Measurements from ENCODE around the gene ZNF578.
"Not testable (repeated sequence)": the region's sequence is repeated elsewhere in the genome, so short reads cannot be mapped to it uniquely, and the experiment has no call there.

The ZNF578 gene

DNA sequence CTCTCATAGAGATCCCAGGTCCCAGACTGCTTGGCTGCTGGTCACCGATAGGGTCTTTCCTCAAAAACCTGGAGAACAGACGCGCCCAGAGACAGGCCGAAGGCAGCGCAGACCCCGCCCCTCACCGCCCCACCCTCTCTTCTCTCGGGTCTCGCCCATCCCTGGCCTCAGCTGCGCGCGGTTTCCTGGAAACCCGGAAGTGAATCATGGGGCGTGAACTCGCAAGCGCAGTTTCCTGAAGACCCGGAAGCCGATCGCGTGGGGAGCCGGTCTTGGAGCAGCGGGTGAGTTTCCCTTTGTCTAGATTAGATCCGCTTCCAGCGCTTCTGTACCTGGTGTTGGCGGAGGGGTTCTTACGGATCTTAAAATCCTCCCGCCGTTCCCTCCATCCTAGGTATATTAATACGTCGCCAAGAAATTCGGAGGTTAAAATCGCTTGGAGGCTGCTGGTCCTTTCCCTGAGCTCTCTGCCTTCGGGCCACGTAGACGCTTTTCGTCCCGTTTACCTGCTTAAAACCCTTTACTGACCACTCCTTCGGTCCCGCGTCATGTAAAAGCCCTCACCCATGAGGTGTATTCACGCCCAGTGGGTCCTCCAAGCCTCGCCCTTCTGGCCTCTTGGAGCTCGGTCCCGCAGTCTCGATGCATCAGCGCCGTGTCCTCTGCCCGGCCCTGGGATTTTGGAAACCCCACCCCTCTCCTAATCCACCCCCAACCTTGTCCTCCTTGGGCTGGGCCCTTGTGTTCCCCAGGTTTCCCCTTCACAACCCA, at the start of gene ZNF578:
TSS of gene ZNF578 (plus strand) at position 230 of the 771 bp plus-strand sequence. CDS start 48,293 bp downstream, outside the sequence.
- DNase-seq = no peak

DNA sequence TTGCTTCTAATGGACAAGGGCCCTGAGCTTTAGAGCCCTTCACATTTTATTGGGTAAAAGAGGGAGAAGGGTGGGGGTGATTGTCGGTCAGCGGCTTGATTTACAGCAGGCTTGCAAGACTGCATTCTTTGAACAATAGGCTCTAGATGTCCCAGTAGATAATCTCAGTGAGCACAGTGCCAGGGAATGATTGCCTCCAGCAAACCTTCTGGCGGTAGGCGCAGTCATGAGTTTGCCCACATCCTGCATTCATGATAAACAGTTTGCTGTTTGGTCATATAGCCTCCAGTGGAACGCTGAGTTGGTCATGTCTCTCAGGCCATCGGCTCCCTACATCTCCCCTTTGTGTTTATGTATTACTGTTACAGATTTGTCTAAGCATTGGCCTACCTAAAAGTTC, 43.1 kb upstream of the ZNF578 start:
- no peak for DNase-seq

DNA sequence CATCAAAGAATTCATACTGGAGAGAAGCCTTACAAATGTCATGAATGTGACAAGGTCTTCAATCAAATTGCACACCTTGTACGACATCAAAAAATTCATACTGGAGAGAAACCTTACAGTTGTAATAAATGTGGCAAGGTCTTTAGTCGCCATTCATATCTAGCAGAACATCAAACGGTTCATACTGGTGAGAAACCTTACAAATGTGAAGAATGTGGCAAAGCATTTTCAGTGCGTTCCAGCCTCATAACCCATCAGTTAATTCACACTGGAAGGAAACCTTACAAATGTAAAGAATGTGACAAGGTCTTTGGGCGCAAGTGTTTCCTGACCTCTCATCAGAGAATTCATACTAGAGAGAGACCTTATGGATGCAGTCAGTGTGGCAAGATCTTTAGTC, 37.6 kb upstream of the ZNF578 start:
- DNase-seq = no peak

DNA sequence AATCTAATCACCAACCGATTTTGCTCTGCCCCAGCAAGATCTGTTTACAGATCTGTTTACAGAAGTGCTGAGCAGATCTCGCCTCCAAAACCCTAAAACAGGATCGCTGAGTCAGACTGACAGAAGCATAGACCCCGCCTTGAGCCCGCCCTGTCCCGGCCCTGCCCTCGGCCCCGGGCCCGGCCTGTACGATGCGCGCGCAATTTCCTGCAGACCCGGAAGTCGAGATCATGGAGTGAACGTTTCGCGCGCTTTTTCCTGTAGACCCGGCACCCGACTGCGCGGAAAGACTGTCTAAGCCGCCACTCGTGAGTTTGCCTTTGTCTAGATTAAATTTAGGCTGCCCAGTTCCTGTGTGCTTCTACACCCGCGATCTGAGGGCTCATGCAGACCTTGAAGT, 24.4 kb upstream of the ZNF578 start, which contains the start of gene ZNF534:
TSS of gene ZNF534 (plus strand) at position 212 of the 400 bp plus-strand sequence. CDS start 2,327 bp downstream, outside the sequence.
- no peak for DNase-seq

DNA sequence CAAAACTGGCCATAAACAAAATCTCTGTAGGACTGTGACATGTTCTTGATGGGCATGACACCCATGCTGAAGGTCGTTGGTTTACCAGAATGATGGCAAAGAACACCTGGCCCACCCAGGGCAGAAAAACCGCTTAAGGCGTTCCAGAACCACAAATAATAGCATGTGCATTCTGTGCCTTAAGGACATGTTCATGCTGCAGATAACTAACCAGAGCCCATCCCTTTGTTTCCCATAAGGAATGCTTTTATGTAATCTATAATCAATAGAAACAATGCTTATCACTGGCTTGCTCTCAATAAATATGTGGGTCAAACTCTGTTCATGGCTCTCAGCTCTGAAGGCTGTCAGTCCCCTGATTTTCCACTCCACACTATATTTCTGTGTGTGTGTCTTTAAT, 11.2 kb upstream of the ZNF578 start:
- DNase-seq = no peak

GRCh38 chr19:52444506-52444905, 8.8 kb upstream of the ZNF578 start:
- no peak for DNase-seq

DNA sequence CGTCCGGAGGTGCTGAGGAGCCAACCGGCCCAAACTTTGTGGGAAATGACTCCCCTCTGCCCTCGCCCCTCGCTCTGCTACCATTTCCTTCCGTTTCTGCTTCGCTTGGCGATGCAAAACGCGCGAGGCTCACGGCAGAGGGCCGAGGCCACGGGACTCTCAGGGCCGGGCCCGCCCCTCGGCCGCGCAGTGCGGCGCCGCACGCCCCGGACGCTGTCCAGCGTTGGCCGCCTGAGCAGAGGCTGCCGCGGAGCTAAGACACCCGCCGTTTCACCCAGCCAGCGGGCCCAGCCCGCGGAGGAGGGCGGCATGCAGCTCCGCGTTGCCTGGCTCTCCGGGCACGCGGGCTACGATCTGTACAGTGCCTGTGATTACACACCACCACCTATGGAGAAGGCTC, 2.1 kb upstream of the ZNF578 start:
- DNase-seq = no peak

DNA sequence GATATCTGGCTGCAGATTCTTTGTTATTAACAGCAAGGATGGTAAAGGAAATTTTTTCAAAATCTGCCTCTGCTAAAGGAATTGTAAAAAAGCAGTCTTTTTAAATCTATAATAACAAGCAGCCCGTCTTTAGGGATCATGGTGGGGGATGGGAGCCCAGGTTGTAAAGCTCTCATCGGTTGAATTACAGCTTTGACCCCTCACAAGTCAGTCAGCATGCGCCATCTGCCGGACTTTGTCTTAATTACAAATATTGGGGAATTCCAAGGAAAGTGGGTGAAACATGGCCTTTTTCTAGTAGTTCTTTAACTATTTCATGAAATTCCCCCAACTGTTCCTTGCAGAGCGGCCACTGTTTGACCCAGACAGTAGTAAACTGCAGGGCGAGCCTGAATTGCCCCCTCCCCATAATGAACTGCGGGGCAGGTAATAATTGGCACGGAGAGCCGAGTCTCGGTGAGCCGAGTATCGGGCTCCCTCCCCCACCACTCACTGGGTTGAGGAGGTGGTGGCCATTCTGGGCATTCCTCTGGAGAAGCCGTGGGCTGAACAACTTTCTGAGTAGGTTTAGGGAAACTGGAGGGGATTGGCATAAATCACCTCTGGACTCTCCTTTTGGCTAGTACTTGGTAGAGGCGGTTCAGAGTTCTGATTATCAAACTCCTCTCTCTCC, 11.6 kb downstream of the ZNF578 start:
- DNase-seq = peak; percentile 29

DNA sequence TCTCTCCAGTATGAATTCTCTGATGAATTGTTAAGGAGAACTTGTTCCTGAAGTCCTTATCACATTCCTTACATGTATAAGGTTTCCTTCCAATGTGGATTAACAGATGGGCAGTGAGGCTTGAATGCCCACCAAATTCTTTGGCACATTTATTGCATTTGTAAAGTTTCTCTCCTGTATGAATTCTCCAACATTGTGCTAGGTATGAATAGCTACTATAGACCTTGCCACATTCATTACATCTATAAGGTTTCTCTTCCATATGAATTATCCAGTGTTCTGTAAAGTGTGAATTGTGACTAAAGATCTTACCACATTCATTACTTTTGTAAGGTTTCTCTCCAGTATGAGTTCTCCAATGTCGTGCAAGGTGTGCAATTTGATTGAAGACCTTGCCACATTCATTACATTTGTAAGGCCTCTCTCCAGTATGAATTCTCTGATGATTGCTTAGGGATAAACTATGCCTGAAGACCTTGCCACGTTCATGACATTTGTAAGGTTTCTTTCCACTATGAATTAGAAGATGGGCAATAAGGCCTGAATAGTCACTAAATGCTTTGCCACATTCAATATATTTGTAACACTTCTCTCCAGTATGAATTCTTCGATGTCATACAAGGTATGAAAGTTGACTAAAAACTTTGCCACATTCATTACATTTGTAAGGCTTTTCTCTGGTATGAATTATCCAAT, 20.4 kb downstream of the ZNF578 start:
- DNase-seq = no peak

DNA sequence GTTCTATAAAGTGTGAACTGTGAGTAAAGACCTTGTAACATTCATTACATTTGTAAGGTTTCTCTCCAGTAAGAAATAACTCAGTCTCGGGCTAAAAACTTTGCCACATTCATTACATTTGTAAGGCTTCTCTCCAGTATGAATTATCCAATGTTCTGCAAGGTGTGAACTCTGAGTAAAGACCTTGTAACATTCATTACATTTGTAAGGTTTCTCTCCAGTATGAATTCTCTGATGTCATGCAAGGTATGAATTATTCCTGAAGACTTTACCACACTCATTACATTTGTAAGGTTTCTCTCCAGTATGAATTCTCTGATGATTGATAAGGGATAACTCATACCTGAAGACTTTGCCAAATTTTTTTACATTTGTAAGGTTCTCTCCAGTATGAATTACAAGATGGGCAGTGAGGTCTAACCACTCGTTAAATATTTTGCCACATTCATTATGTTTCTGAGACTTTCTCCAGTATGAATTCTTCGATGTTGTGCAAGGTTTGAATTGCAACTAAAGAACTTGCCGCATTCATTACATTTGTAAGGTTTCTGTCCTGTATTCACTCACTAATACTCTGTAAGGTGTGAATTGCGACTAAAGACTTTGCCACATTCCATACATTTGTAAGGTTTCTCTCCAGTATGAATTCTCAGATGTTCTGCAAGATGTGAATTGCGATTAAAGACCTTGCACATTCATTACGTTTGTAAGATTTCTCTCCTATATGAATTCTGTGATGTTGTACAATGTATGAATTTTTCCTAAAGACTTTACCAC, 21.2 kb downstream of the ZNF578 start:
- no peak for DNase-seq

DNA sequence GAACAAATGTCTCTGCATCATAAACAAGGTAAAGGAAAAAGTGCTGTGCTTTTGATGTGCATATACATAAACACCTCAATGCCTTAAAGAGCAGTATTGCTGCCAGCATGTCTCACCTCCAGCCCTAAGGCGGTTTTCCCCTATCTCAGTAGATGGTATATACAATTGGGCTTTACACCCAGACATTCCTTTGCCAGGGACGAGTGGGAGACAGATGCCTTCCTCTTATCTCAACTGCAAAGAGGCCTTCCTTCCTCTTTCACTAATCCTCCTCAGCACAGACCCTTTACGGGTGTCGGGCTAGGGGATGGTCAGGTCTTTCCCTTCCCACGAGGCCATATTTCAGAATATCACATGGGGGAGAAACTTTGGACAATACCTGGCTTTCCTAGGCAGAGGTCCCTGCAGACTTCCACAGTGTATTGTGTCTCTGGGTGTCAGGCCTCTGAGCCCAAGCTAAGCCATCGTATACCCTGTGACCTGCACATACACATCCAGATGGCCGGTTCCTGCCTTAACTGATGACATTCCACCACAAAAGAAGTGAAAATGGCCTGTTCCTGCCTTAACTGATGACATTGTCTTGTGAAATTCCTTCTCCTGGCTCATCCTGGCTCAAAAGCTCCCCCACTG, 30.9 kb downstream of the ZNF578 start:
- DNase-seq = not testable (repeated sequence)

- DNase-seq = not testable (repeated sequence)
These were observed 31.7 kb downstream of the ZNF578 start for GRCh38 chr19:52485064-52485463.

- DNase-seq = not testable (repeated sequence)
These were observed 32.3 kb downstream of the ZNF578 start for GRCh38 chr19:52485561-52486240.

- DNase-seq = peak; percentile 75
These were observed 39.0 kb downstream of the ZNF578 start for GRCh38 chr19:52492201-52492993.

DNA sequence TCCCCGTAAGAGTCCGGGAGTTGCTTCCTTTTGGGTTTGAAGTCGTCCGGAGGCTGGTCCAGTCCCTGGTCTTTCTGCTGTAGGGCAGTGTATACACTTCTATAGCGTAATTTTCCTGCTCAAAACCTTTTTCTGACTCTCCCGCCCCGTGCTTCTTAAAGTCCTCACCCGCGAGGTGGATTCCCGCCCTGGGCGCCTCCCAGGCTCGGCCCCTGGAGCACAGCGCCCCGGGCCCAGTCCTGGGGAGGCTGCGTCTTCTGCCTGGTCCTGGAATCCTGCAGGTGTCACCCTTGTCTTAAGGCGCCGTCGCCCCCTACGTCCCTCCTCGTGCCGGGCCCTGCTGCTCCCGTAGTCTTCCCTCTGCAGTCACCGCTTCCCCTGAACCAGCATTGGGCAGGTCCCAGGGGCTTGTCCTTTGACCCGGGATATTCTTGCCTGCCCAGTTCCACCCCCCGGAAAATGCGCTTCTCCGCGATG, 39.7 kb downstream of the ZNF578 start:
- DNase-seq = peak; percentile 61

DNA sequence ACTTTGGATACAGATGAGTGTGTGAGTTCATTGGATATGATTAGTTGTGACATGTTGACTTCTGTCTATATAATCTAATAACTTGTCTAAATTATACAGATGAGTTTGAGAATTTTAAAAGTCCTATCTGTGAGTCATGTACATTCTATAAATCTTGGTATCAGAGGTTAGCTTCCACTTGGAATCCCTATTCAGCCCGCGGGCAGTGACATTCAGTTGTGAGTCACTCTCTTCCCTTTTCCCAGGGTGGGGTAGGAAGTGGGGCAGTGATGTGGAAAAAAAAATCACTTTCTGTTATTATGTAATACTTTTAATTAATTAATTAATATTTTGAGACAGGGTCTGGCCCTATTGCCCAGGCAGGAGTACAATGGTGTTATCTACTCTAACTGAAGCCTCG, 41.2 kb downstream of the ZNF578 start:
- no peak for DNase-seq

DNA sequence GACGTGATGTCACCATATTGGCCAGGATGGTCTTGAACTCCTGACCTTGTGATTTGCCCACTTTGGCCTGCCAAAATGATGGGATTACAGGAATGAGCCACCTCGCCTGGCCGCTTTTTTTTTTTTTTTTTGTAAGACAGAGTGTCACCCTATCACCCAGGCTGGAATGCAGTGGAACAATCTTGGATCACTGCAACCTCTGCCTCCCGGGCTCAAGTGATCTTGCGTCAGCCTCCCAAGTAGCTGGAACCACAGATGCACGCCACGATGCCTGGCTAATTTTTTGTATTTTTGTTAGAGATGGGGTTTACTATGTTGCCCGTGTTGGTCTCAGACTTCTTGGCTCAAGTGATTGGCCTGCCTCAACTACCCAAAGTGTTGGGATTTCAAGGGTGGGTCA, 45.2 kb downstream of the ZNF578 start:
- no peak for DNase-seq

DNA sequence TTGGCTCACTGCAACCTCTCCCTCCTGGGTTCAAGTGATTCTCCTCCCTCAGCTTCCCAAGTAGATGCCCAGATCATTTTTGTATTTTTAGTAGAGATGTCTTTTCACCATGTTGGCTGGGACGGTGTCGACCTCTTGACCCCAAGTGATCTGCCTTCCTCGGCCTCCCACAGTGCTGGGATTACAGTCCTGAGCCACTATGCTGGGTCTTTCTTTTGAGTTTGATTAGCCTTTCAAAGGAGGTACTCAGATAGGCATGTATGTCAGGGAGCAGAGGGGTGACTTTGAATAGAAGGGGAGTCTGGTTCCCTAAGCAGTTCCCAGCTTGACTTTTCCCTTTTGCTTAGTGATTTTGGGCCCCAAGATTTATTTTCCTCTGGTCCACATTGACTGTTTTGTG, 47.1 kb downstream of the ZNF578 start:
- not testable (repeated sequence) for DNase-seq

DNA sequence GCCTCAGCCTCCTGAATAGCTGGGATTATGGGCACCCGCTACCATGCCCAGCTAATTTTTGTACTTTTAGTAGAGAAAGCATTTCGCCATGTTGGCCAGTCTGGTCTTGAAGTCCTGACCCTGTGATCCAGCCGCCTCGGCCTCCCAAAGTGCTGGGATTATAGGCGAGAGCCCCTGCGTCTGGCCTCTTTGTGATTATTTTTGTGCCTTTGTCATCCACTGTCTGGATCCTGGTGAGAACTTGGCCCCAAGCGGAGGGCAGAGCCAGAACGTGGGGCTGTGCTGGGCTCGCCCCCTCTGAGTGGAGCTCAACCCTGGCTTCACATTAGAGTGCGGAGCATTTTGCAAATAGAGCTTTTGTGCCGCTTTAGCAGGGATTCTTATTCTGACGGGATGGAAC, 47.6 kb downstream of the ZNF578 start:
- not testable (repeated sequence) for DNase-seq

DNA sequence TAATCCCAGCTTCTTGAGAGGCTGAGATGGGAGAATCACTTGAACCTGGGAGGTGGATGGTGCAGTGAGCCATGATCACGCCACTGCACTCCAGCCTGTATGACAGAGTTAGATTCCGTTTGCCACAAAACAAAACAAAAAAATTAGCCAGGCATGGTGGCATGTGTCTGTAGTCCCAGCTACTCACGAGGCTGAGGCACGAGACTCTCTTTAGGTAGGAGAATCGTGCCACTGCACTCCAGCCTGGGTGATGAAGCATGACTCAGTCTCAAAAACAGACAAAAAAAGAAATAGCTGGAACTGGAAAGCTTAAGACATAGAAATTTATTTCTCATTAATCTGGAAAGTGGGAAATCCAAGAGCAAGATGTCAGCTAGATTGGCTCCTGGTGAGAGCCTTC, 53.9 kb downstream of the ZNF578 start:
- DNase-seq = no peak

GRCh38 chr19:52516191-52516590, 62.8 kb downstream of the ZNF578 start:
- no peak for DNase-seq

All from NCI-H526 treated with DMSO at 0.1 percent for 48 hours (cell line).